Astrocyte (in vitro differentiated cells and primary cell): ENCODE measurements around the gene LITAF.

Experiments
- EZH2 ChIP-seq: IDR thresholded peaks from 2 replicates; pipeline ENCODE4 v1.6.1; 2012; ENCODE audit warnings: mild to moderate bottlenecking, low read length, inconsistent platforms; ENCODE audit not compliant: insufficient read depth
- TF ChIP-seq, protein P1 (sequence below): IDR thresholded peaks from 2 replicates; pipeline ENCODE4 v1.5.1; 2011; ENCODE audit warnings: low read depth, mild to moderate bottlenecking, inconsistent platforms, low read length, moderate library complexity; ENCODE audit not compliant: insufficient read depth

DNA sequence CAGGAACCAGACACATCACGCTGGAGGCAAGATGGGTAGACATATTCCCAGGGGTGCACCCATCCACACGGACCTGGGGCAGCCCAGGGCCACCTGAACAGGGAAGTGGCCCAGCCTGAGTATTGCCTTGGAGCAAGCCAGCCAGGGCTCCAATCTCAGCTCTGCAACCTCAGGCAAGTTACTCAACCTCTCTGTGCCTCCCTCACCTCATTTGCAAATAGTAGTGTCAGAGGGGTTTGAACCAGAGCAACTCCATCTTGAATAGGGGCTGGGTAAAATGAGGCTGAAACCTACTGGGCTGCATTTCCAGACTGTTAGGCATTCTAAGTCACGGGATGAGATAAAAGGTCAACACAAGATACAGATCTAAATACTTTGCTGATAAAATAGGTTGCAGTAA lies 46.4 kb upstream of the LITAF start:
- TF ChIP-seq, protein P1, sequence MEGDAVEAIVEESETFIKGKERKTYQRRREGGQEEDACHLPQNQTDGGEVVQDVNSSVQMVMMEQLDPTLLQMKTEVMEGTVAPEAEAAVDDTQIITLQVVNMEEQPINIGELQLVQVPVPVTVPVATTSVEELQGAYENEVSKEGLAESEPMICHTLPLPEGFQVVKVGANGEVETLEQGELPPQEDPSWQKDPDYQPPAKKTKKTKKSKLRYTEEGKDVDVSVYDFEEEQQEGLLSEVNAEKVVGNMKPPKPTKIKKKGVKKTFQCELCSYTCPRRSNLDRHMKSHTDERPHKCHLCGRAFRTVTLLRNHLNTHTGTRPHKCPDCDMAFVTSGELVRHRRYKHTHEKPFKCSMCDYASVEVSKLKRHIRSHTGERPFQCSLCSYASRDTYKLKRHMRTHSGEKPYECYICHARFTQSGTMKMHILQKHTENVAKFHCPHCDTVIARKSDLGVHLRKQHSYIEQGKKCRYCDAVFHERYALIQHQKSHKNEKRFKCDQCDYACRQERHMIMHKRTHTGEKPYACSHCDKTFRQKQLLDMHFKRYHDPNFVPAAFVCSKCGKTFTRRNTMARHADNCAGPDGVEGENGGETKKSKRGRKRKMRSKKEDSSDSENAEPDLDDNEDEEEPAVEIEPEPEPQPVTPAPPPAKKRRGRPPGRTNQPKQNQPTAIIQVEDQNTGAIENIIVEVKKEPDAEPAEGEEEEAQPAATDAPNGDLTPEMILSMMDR, result no peak
- no peak for TF ChIP-seq EZH2
